Measurements from ENCODE around the gene TRAPPC11.
A peak's percentile ranks its signal among the peaks of the same experiment; 100 is the strongest.

Gene TRAPPC11

GRCh38 chr4:183631577-183632198, 27.4 kb upstream of the TRAPPC11 start:
- no peak for DNase-seq (ENCODE audit: low read depth, low spot score)
- no peak overlapping the region for H3K4me3 ChIP-seq (ENCODE audit: low read depth, low read length)
- TF ChIP-seq CTCF (IDR thresholded peaks at IDR 0.05; ENCODE audit: low read depth, low read length): no peak
- in situ Hi-C loops (cut with HindIII; ENCODE audit: low sequenced_read_pairs): no loop called here

GRCh38 chr4:183632689-183633088, 26.4 kb upstream of the TRAPPC11 start:
- H3K4me3 ChIP-seq (ENCODE audit: low read depth, low read length): no peak overlapping the region
- in situ Hi-C loops (cut with HindIII; ENCODE audit: low sequenced_read_pairs): no loop called here
- DNase-seq (ENCODE audit: low read depth, low spot score): no peak
- no peak for TF ChIP-seq CTCF (IDR thresholded peaks at IDR 0.05; ENCODE audit: low read depth, low read length)

GRCh38 chr4:183633476-183634400, 25.4 kb upstream of the TRAPPC11 start:
- no peak overlapping the region for H3K4me3 ChIP-seq (ENCODE audit: low read depth, low read length)
- no peak for DNase-seq (ENCODE audit: low read depth, low spot score)
- in situ Hi-C loops (cut with HindIII; ENCODE audit: low sequenced_read_pairs): no loop called here
- TF ChIP-seq CTCF (IDR thresholded peaks at IDR 0.05; ENCODE audit: low read depth, low read length): no peak

- TF ChIP-seq CTCF (IDR thresholded peaks at IDR 0.05; ENCODE audit: low read depth, low read length): no peak
- H3K4me3 ChIP-seq (ENCODE audit: low read depth, low read length): no peak overlapping the region
- no peak for DNase-seq (ENCODE audit: low read depth, low spot score)
- in situ Hi-C loops (cut with HindIII; ENCODE audit: low sequenced_read_pairs): no loop called here
Observed at GRCh38 chr4:183635321-183635720, 23.8 kb upstream of the TRAPPC11 start.

DNA sequence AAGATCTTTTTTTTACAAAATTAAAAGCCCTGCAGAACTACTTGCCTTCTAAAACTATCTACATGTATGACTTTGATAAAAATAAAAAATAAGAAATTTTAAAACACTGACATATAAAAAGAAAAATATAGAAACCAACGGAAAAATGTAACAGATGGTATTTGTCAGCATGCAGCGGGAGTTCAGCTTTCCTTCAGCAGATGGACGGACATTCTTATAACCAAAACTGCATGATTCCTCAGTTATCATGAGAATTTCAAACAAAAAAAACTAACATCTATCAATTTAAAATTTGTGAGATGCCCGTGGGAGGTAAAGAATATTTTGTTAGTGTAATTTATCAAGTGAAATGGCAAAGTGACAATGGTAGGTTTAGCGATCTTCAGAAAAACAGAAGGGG, 23.4 kb upstream of the TRAPPC11 start:
- TF ChIP-seq CTCF (IDR thresholded peaks at IDR 0.05; ENCODE audit: low read depth, low read length): no peak
- in situ Hi-C loops (cut with HindIII; ENCODE audit: low sequenced_read_pairs): no loop called here
- H3K4me3 ChIP-seq (ENCODE audit: low read depth, low read length): no peak overlapping the region
- DNase-seq (ENCODE audit: low read depth, low spot score): no peak

- no peak for TF ChIP-seq CTCF (IDR thresholded peaks at IDR 0.05; ENCODE audit: low read depth, low read length)
- no peak overlapping the region for H3K4me3 ChIP-seq (ENCODE audit: low read depth, low read length)
- peak; percentile 31 for DNase-seq (ENCODE audit: low read depth, low spot score)
- in situ Hi-C loops (cut with HindIII; ENCODE audit: low sequenced_read_pairs): no loop called here
Observed at GRCh38 chr4:183636503-183636902, 22.6 kb upstream of the TRAPPC11 start.

All from astrocyte of the spinal cord (primary cell).